HEK293T (cell line): Measurements from ENCODE around the gene FERD3L.
"Not testable (repeated sequence)": the region's sequence is repeated elsewhere in the genome, so short reads cannot be mapped to it uniquely, and the experiment has no call there.

Experiments
- CTCF ChIA-PET: fragments of 350-600 bp; formaldehyde crosslinking; extraction: SDS; loops from one replicate; lab custom pipeline; 2021; ENCODE audit warnings: antibody characterized with exemption, inconsistent platforms; lab: Yijun Ruan, JAX
- POLR2A ChIA-PET: fragments of 350-600 bp; formaldehyde crosslinking; extraction: SDS; loops from one replicate; lab custom pipeline; 2020; ENCODE audit warnings: antibody characterized with exemption, inconsistent platforms; lab: Yijun Ruan, JAX
- DNase-seq: peaks from one replicate; pipeline ENCODE4 v3.0.0; 2012; ENCODE audit warnings: mixed read lengths; ENCODE audit errors: extremely low spot score
- ARNT ChIP-seq: fragments of 450-650 bp; IDR thresholded peaks from 2 replicates; pipeline ENCODE4 v1.6.1; 2017; ENCODE audit warnings: mild to moderate bottlenecking
- BHLHE40 ChIP-seq: fragments of 450-650 bp; IDR thresholded peaks from 2 replicates; pipeline ENCODE4 v1.6.1; 2016; ENCODE audit warnings: mild to moderate bottlenecking, moderate library complexity, borderline replicate concordance
- CTBP1 ChIP-seq: fragments of 450-650 bp; IDR thresholded peaks from 2 replicates; pipeline ENCODE4 v1.6.1; 2016; ENCODE audit warnings: borderline replicate concordance
- ELF4 ChIP-seq: fragments of 450-650 bp; IDR thresholded peaks from 2 replicates; pipeline ENCODE4 v1.6.1; 2017; ENCODE audit warnings: antibody characterized with exemption
- FOXA1 ChIP-seq: fragments of 450-650 bp; IDR thresholded peaks from 2 replicates; pipeline ENCODE4 v1.6.1; 2016; ENCODE audit warnings: mild to moderate bottlenecking
- FOXK2 ChIP-seq: fragments of 450-650 bp; IDR thresholded peaks from 2 replicates; pipeline ENCODE4 v1.6.1; 2016; ENCODE audit warnings: mild to moderate bottlenecking
- FOXM1 ChIP-seq: fragments of 450-650 bp; IDR thresholded peaks from 2 replicates; pipeline ENCODE4 v1.6.1; 2017; ENCODE audit warnings: mild to moderate bottlenecking, borderline replicate concordance
- HDGF ChIP-seq: fragments of 450-650 bp; IDR thresholded peaks from 2 replicates; pipeline ENCODE4 v1.6.1; 2017; ENCODE audit warnings: antibody characterized with exemption, borderline replicate concordance
- L3MBTL2 ChIP-seq: fragments of 450-650 bp; conservative IDR thresholded peaks from 2 replicates; pipeline ENCODE4 v1.6.1; 2016; ENCODE audit warnings: mild to moderate bottlenecking
- LEF1 ChIP-seq: fragments of 450-650 bp; IDR thresholded peaks from 2 replicates; pipeline ENCODE4 v1.6.1; 2017; ENCODE audit warnings: mild to moderate bottlenecking, borderline replicate concordance
- NFRKB ChIP-seq: fragments of 450-650 bp; IDR thresholded peaks from 2 replicates; pipeline ENCODE4 v1.6.1; 2016; ENCODE audit warnings: mild to moderate bottlenecking, moderate library complexity
- PKNOX1 ChIP-seq: fragments of 450-650 bp; IDR thresholded peaks from 2 replicates; pipeline ENCODE4 v1.6.1; 2016
- SP1 ChIP-seq: fragments of 450-650 bp; IDR thresholded peaks from 2 replicates; pipeline ENCODE4 v1.6.1; 2017
- SUZ12 ChIP-seq: fragments of 450-650 bp; IDR thresholded peaks from 2 replicates; pipeline ENCODE4 v1.6.1; 2016; ENCODE audit warnings: mild to moderate bottlenecking
- TARDBP ChIP-seq: fragments of 450-650 bp; IDR thresholded peaks from 2 replicates; pipeline ENCODE4 v1.6.1; 2016
- ZNF384 ChIP-seq: fragments of 450-650 bp; IDR thresholded peaks from 2 replicates; pipeline ENCODE4 v1.6.1; 2016

Gene FERD3L

GRCh38 chr7:19144661-19145433 is at the start of gene FERD3L:
Gene FERD3L (minus strand): TSS chr7:19145421. CDS start chr7:19145362, 59 bp downstream.
- POLR2A ChIA-PET: no interaction called here
- CTCF ChIA-PET: no interaction called here
- TF ChIP-seq CTBP1 (no peak), TARDBP (no peak), BHLHE40 (no peak), FOXK2 (no peak), FOXM1 (no peak), FOXA1 (no peak), SUZ12 (no peak), PKNOX1 (no peak), ZNF384 (no peak)
- no peak for DNase-seq

- POLR2A ChIA-PET, DNase-seq: not testable (repeated sequence)
Observed at GRCh38 chr7:19194417-19194816, 49.2 kb upstream of the FERD3L start.

GRCh38 chr7:19181634-19182033 is 36.4 kb upstream of the FERD3L start:
- CTCF ChIA-PET: no interaction called here

More at GRCh38 chr7:19194417-19194816, 49.2 kb upstream of the FERD3L start:
- CTCF ChIA-PET: not testable (repeated sequence)

GRCh38 chr7:19178595-19178994 is 33.4 kb upstream of the FERD3L start:
- POLR2A ChIA-PET: no interaction called here
- DNase-seq: no peak
- TF ChIP-seq ELF4 (no peak), ARNT (no peak), CTBP1 (no peak), L3MBTL2 (no peak), SUZ12 (no peak), HDGF (no peak), FOXK2 (no peak), ZNF384 (no peak), FOXM1 (no peak), NFRKB (no peak), BHLHE40 (no peak), FOXA1 (no peak), SP1 (no peak), PKNOX1 (no peak), TARDBP (no peak)
- CTCF ChIA-PET: no interaction called here

More at GRCh38 chr7:19181634-19182033, 36.4 kb upstream of the FERD3L start:
- POLR2A ChIA-PET: no interaction called here
- TF ChIP-seq LEF1 (no peak), BHLHE40 (no peak), FOXM1 (no peak), PKNOX1 (no peak), SUZ12 (no peak), FOXK2 (no peak), HDGF (no peak), SP1 (no peak), FOXA1 (no peak), ZNF384 (no peak), CTBP1 (no peak), L3MBTL2 (no peak), TARDBP (no peak)
- DNase-seq: no peak

- no peak for DNase-seq
- TF ChIP-seq LEF1 (no peak), TARDBP (no peak), BHLHE40 (no peak), CTBP1 (no peak), FOXK2 (no peak), PKNOX1 (no peak), SP1 (no peak), ZNF384 (no peak), FOXM1 (no peak)
- POLR2A ChIA-PET: no interaction called here
- CTCF ChIA-PET: no interaction called here
Observed at GRCh38 chr7:19177269-19177668, 32.0 kb upstream of the FERD3L start.

- DNase-seq: no peak
- TF ChIP-seq FOXK2: no peak
- TF ChIP-seq SUZ12: no peak
- no peak for TF ChIP-seq HDGF
- TF ChIP-seq PKNOX1: no peak
- TF ChIP-seq FOXA1: no peak
- TF ChIP-seq LEF1: no peak
- TF ChIP-seq ARNT: no peak
- no peak for TF ChIP-seq CTBP1
- no peak for TF ChIP-seq ZNF384
- no peak for TF ChIP-seq TARDBP
- no peak for TF ChIP-seq ELF4
- no peak for TF ChIP-seq FOXM1
- TF ChIP-seq BHLHE40: no peak
- TF ChIP-seq L3MBTL2: no peak
- TF ChIP-seq NFRKB: no peak
- TF ChIP-seq SP1: no peak
- POLR2A ChIA-PET: no interaction called here
- CTCF ChIA-PET: interaction anchor here (0.6 kb wide), 1 partner anchor 59 kb away, joined by 3 read pairs; no protein-coding TSS in a partner anchor
Observed at GRCh38 chr7:19175241-19175640, 30.0 kb upstream of the FERD3L start.
